ENCODE results near the gene PLEKHO1.
A peak's percentile ranks its signal among the peaks of the same experiment; 100 is the strongest.
"Not testable (repeated sequence)": the region's sequence is repeated elsewhere in the genome, so short reads cannot be mapped to it uniquely, and the experiment has no call there.

The PLEKHO1 gene, protein sequence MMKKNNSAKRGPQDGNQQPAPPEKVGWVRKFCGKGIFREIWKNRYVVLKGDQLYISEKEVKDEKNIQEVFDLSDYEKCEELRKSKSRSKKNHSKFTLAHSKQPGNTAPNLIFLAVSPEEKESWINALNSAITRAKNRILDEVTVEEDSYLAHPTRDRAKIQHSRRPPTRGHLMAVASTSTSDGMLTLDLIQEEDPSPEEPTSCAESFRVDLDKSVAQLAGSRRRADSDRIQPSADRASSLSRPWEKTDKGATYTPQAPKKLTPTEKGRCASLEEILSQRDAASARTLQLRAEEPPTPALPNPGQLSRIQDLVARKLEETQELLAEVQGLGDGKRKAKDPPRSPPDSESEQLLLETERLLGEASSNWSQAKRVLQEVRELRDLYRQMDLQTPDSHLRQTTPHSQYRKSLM

GRCh38 chr1:150149271-150150132 lies at the start of gene PLEKHO1:
Gene PLEKHO1 (plus strand): TSS chr1:150149916. CDS start chr1:150150258, 342 bp downstream.
- peak; percentile 89 for DNase-seq (ENCODE audit: low read depth)

GRCh38 chr1:150102986-150103385 lies 46.7 kb upstream of the PLEKHO1 start:
- DNase-seq (ENCODE audit: low read depth), result no peak

- no peak for DNase-seq (ENCODE audit: low read depth)
Observed at GRCh38 chr1:150106341-150106740, 43.4 kb upstream of the PLEKHO1 start.

- DNase-seq (ENCODE audit: low read depth), result no peak
Observed at GRCh38 chr1:150109586-150109985, 40.1 kb upstream of the PLEKHO1 start.

GRCh38 chr1:150110116-150110515 lies 39.6 kb upstream of the PLEKHO1 start:
- no peak for DNase-seq (ENCODE audit: low read depth)

DNA sequence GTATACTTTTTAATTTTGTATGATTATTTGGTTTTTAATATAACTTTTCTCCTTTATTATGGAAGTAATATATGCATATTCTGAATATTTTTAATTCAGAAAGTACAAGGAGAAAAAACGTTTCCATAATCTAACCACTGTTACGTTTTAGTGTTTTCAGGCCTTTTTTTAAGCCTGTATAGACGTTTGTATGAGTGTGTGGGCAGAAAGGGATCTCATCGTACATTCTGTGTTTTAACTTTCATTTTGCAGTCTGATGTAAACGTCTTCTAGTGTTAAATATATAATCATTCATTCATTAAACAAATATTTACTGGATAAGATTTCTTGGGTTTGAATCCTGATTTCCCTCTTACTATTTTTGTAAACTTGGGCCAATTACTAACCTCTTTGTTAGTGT lies 38.0 kb upstream of the PLEKHO1 start:
- no peak for DNase-seq (ENCODE audit: low read depth)

- no peak for DNase-seq (ENCODE audit: low read depth)
Observed at GRCh38 chr1:150115121-150115520, 34.6 kb upstream of the PLEKHO1 start.

GRCh38 chr1:150118716-150119115 lies 31.0 kb upstream of the PLEKHO1 start:
- DNase-seq (ENCODE audit: low read depth), result no peak

DNA sequence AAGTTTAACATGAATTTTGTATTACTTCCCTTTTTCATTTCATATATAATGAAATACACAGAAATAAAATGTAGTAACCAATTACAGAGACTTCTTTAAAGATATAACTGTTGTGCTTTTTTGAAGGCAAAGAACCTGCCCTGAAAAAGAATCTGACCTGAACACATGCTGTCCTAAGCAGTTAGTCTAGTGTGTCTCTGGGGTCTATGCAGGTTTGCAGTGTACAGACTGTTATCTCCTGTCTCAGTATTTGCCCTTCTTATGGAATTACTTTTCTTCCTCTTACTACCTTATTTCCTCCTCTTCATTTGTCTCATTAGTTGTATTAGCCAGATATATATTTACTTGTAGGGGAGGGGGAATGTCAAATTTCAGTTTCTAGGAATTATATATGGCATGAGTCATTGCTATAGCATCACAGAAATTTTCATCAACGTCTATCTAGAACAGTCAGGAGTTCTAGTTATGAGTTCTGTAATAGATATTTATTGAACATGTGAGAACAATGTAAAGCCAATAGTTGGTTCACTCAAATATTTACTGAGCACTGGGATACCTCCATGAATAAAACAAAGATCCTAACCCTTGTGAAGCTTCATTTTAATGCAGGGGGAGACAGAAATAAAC lies 28.4 kb upstream of the PLEKHO1 start:
- DNase-seq (ENCODE audit: low read depth), result peak; percentile 32

GRCh38 chr1:150126811-150127210 lies 22.9 kb upstream of the PLEKHO1 start:
- peak; percentile 15 for DNase-seq (ENCODE audit: low read depth)

DNA sequence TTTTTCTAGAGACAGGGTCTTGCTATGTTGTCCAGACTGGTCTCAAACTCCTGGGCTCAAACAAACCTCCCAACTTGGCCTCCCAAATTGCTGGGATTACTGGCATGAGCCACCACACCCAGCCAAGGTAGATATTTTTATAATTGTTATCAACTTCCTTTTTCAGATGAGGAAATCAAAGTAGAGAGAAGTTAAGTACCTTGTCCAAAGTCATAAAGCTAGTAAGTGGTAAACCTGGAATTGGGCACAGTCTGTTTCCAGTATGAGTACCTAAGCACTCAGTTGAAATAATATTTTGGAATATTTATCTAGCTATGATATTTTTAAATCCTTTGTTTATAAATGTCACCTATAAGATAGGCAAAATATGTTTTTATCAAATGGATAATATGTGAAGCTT lies 22.3 kb upstream of the PLEKHO1 start:
- DNase-seq (ENCODE audit: low read depth), result no peak

GRCh38 chr1:150127868-150128267 lies 21.8 kb upstream of the PLEKHO1 start:
- peak; percentile 62 for DNase-seq (ENCODE audit: low read depth)

GRCh38 chr1:150132372-150132771 lies 17.3 kb upstream of the PLEKHO1 start:
- no peak for DNase-seq (ENCODE audit: low read depth)

- no peak for DNase-seq (ENCODE audit: low read depth)
Observed at GRCh38 chr1:150134537-150134936, 15.2 kb upstream of the PLEKHO1 start.

GRCh38 chr1:150135400-150135799 lies 14.3 kb upstream of the PLEKHO1 start:
- DNase-seq (ENCODE audit: low read depth), result peak; percentile 46

DNA sequence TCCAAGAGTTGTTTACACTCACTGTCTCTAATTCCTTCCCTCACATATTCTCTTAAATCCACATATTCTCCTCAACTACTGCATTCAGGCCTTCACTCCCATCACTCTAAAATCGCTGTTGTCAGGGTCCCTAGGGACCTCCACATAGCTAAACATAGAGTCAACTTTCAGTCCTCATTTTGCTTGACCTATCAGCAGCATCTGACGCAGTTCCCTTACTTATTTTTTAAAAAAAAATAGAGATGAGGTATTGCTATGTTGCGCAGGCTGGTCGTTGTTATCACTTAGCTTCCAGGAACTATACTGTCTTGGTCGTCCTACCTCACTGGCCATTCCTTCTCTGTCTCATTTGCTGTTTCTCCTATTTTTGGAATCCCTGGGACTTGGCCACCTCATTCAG lies 11.7 kb upstream of the PLEKHO1 start:
- DNase-seq (ENCODE audit: low read depth), result no peak

DNA sequence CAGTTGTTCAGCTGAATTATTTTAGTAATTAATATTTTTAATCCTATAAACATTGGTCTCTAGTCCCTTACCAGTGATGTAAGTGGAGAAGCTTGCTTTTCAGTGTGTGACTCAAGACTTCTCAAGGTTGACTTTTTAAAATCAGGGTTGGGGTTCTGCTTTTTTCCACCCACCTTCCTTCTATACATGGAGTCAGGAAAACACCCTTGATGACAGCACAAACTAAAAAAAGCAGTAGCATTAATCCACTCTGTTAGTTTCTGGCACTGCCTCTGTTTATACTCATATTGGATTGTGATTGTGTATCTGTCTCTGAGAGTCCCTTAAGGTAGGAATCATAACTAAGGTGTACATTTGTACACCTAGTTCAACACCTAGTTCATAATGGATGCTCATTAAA lies 8.3 kb upstream of the PLEKHO1 start:
- DNase-seq (ENCODE audit: low read depth), result no peak

GRCh38 chr1:150142083-150142482 lies 7.6 kb upstream of the PLEKHO1 start:
- DNase-seq (ENCODE audit: low read depth), result no peak

DNA sequence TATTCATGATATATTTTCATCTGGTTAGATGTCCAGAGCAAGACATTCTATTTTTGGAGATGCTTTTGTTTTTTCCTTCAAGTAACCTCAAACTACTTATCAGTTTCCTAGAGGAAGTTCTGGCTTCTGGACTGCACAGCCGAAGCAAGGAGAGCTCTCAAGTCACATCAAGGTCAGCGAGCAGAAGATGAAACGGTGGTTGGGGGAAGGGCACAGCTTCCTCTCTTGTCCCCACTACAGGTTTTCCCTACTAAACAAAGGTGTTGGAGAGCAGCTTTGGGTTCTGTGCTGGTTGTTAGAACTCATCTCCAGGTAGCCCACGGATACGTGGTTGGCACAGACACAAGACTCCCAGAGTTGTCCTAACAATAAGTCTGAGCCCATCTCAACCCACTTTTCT lies 5.1 kb upstream of the PLEKHO1 start:
- DNase-seq (ENCODE audit: low read depth), result no peak

DNA sequence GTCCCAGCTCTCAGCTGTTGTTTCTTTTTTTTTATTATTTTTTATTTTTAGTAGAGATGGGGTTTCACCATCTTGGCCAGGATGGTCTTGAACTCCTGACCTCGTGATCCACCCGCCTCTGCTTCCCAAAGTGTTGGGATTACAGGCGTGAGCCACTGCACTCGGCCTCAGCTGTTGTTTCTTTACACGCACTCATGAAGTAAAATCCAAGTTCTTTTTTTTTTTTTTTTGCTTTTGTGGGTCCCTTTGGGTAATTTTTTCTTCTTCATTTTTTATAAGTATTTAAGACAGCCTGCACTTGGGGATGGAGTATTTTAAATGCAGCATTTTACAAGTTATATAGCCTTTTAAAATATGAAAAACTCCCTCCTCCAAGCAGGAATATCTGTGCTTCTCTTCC lies 3.7 kb upstream of the PLEKHO1 start:
- DNase-seq (ENCODE audit: low read depth), result not testable (repeated sequence)

DNA sequence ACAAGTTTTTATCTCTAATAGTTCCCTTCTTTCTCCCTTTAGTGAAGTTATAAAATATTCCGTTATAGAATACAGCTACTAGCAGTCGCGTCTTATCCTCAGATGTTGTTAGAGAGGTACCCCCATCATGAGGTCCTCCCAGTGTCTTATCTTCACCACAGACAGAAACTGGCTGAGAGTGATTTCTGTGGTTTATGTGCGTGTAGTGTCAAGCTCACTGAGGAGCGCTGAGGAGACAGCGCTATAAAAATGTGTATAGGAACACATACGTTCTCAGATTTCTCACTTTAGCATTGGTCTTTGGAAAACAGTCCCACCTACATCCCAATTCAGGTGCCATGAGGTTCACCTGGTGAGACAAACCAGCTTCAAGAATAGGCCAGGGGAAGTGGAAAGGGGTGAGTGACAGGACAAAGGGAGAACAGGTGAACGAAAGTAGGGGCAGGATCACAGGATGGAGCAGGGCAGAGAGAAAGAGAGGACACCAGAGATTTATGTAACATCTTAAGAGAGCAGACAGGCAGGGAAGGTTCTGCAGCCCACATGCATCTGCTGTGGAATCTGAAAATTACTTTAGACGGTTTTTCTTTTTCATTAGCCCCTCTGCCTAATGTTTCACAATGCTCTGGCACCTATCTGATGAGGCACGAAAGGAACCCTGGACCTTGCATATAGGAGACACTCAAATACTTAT lies 2.7 kb upstream of the PLEKHO1 start:
- DNase-seq (ENCODE audit: low read depth), result no peak

GRCh38 chr1:150148837-150149270 lies 862 bp upstream of the PLEKHO1 start:
- peak; percentile 12 for DNase-seq (ENCODE audit: low read depth)

Measured in ELR (cell line).